Measurements from ENCODE around the gene UBAC2. TPM values are rescaled to one million over a fixed set of nuclear protein-coding genes. Genes with fewer than 3 reads are reported as not detected.

Gene UBAC2
- total and polyA plus RNA-seq, 2 donors (not counting 1 experiment from before 2014, with no cell fraction given): 32.4 to 87.4 TPM

DNA sequence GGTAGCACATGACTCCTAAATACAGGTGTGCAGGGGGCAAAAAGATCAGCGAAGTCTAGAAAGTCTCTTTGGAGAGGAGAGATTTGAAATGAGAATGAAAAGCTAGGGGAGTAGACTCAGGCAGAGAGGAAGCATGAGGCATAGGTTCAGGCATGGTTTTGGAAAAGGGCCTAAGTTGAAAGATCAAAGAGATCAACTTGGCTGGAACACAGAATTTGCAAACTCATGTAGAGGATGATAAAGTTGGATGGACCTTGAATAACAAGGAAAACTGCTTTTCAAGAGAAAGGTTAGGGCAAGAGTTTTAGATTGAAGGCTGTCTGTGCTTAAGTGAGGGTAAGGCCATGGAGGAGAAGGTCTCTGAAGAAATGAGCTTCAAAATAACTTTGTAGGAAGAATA is 47.4 kb upstream of the UBAC2 start:
- H2AFZ ChIP-seq (ENCODE audit: low read length): no peak overlapping the region
- TF ChIP-seq, protein P1, sequence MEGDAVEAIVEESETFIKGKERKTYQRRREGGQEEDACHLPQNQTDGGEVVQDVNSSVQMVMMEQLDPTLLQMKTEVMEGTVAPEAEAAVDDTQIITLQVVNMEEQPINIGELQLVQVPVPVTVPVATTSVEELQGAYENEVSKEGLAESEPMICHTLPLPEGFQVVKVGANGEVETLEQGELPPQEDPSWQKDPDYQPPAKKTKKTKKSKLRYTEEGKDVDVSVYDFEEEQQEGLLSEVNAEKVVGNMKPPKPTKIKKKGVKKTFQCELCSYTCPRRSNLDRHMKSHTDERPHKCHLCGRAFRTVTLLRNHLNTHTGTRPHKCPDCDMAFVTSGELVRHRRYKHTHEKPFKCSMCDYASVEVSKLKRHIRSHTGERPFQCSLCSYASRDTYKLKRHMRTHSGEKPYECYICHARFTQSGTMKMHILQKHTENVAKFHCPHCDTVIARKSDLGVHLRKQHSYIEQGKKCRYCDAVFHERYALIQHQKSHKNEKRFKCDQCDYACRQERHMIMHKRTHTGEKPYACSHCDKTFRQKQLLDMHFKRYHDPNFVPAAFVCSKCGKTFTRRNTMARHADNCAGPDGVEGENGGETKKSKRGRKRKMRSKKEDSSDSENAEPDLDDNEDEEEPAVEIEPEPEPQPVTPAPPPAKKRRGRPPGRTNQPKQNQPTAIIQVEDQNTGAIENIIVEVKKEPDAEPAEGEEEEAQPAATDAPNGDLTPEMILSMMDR (conservative IDR thresholded peaks at IDR 0.05 in 1 of 2, IDR thresholded peaks at IDR 0.05 in 1 of 2; ENCODE audit: low read depth in 1 of 2, low read length in 2 of 2): no peak
- TF ChIP-seq EZH2 (IDR thresholded peaks at IDR 0.05; ENCODE audit: low read length, missing control alignments): no peak
- H3K27ac ChIP-seq (ENCODE audit: insufficient read depth, low read length): no peak overlapping the region
- H3K9me3 ChIP-seq (ENCODE audit: control insufficient read depth, insufficient read depth, low read depth, low read length): no peaks in the 10 kb centered on the region
- H3K4me3 ChIP-seq (replicated peaks in 1 of 4; ENCODE audit: control extremely low read depth in 1 of 4, insufficient read depth in 1 of 4, low read depth in 3 of 4, low read length in 4 of 4): no peak overlapping the region
- no peak overlapping the region for H3K9ac ChIP-seq (ENCODE audit: insufficient read depth, low read length)
- no peaks in the 10 kb centered on the region for H3K27me3 ChIP-seq (ENCODE audit: control insufficient read depth, insufficient read depth, low read length)
- peaks cover 3% of the 10 kb centered on the region for H3K4me1 ChIP-seq (ENCODE audit: control insufficient read depth, extremely low read depth, insufficient read depth, low read length)
- H3K4me2 ChIP-seq (ENCODE audit: extremely low read depth, insufficient read depth, low read length): no peak overlapping the region
- H4K20me1 ChIP-seq (ENCODE audit: control insufficient read depth, extremely low read depth, insufficient read depth, low read length): no peaks in the 10 kb centered on the region
- DNase-seq (ENCODE audit: low read depth in 2 of 2): peak in 1 of 2 donors; percentile 62
- no peaks in the 10 kb centered on the region for H3K79me2 ChIP-seq (ENCODE audit: control insufficient read depth, insufficient read depth, low read length)
- no peaks in the 10 kb centered on the region for H3K36me3 ChIP-seq (ENCODE audit: control insufficient read depth, insufficient read depth, low read length)

DNA sequence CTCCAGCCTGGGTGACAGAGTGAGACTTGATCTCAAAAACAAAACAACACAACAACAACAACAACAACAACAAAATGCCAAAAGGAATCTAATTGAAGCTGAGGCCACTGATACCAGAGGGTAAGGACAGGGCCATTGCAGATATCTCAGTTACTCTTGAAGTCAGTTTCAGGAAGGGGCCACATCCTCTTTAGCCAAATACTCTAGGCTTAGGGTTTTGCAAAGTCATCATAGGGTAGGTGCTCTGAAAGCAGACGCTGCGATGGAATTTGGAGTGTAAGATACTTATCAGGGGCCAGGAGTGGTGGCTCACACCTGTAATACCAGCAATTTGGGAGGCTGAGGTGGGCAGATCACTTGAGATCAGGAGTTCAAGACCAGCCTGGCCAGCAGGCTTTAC is 46.6 kb upstream of the UBAC2 start:
- TF ChIP-seq EZH2 (IDR thresholded peaks at IDR 0.05; ENCODE audit: low read length, missing control alignments): no peak
- TF ChIP-seq, protein P1 (conservative IDR thresholded peaks at IDR 0.05 in 1 of 2, IDR thresholded peaks at IDR 0.05 in 1 of 2; ENCODE audit: low read depth in 1 of 2, low read length in 2 of 2): no peak
- Histone ChIP-seq H3K36me3 (ENCODE audit: control insufficient read depth, insufficient read depth, low read length) (no peaks in the 10 kb centered on the region), H3K79me2 (ENCODE audit: control insufficient read depth, insufficient read depth, low read length) (no peaks in the 10 kb centered on the region)

DNA sequence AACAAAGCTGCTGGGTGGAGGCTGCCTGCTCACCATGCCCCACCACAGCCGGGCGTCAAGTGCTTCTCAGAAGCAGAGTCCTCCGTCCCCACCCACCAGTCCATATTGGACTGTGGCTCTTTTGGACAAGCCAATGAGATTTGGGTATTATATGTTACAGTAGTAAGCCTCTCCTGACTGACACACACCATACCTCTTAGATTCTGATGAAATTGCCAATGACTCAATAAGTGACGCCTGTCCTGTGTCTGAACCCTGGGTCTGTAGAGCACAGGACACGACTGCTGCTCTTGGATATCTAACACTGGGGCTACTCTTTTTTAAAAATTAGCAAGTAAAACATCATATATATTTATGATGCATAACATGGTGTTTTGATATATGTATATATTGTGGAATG is 44.8 kb upstream of the UBAC2 start:
- Histone ChIP-seq H3K4me2 (ENCODE audit: extremely low read depth, insufficient read depth, low read length) (no peak overlapping the region), H3K9ac (ENCODE audit: insufficient read depth, low read length) (no peak overlapping the region), H3K36me3 (ENCODE audit: control insufficient read depth, insufficient read depth, low read length) (no peaks in the 10 kb centered on the region), H3K4me3 (replicated peaks in 1 of 4; ENCODE audit: control extremely low read depth in 1 of 4, insufficient read depth in 1 of 4, low read depth in 3 of 4, low read length in 4 of 4) (no peak overlapping the region), H3K79me2 (ENCODE audit: control insufficient read depth, insufficient read depth, low read length) (no peaks in the 10 kb centered on the region), H3K27me3 (ENCODE audit: control insufficient read depth, insufficient read depth, low read length) (no peaks in the 10 kb centered on the region), H4K20me1 (ENCODE audit: control insufficient read depth, extremely low read depth, insufficient read depth, low read length) (no peaks in the 10 kb centered on the region), H2AFZ (ENCODE audit: low read length) (no peak overlapping the region), H3K4me1 (ENCODE audit: control insufficient read depth, extremely low read depth, insufficient read depth, low read length) (peaks cover 3% of the 10 kb centered on the region), H3K9me3 (ENCODE audit: control insufficient read depth, insufficient read depth, low read depth, low read length) (no peaks in the 10 kb centered on the region), H3K27ac (ENCODE audit: insufficient read depth, low read length) (no peak overlapping the region)
- no peak for DNase-seq (ENCODE audit: low read depth in 2 of 2)
- TF ChIP-seq, protein P1 (conservative IDR thresholded peaks at IDR 0.05 in 1 of 2, IDR thresholded peaks at IDR 0.05 in 1 of 2; ENCODE audit: low read depth in 1 of 2, low read length in 2 of 2): no peak
- no peak for TF ChIP-seq EZH2 (IDR thresholded peaks at IDR 0.05; ENCODE audit: low read length, missing control alignments)

More for the DNA sequence above, 46.6 kb upstream of the UBAC2 start:
- Histone ChIP-seq H3K4me3 (replicated peaks in 1 of 4; ENCODE audit: control extremely low read depth in 1 of 4, insufficient read depth in 1 of 4, low read depth in 3 of 4, low read length in 4 of 4) (no peak overlapping the region), H3K27ac (ENCODE audit: insufficient read depth, low read length) (no peak overlapping the region), H2AFZ (ENCODE audit: low read length) (no peak overlapping the region), H3K27me3 (ENCODE audit: control insufficient read depth, insufficient read depth, low read length) (no peaks in the 10 kb centered on the region), H3K4me2 (ENCODE audit: extremely low read depth, insufficient read depth, low read length) (no peak overlapping the region), H3K4me1 (ENCODE audit: control insufficient read depth, extremely low read depth, insufficient read depth, low read length) (peaks cover 3% of the 10 kb centered on the region), H3K9me3 (ENCODE audit: control insufficient read depth, insufficient read depth, low read depth, low read length) (no peaks in the 10 kb centered on the region), H4K20me1 (ENCODE audit: control insufficient read depth, extremely low read depth, insufficient read depth, low read length) (no peaks in the 10 kb centered on the region), H3K9ac (ENCODE audit: insufficient read depth, low read length) (no peak overlapping the region)
- no peak for DNase-seq (ENCODE audit: low read depth in 2 of 2)

Measured in fibroblast of lung (primary cell).